Activated T-helper 2 cell treated with anti-CD3 and anti-CD28 coated beads, Interferon-gamma antibody, Interleukin-2, Interleukin-4, amounts not matched to agents 10 μg/mL and 5 μg/mL and 100 μg/mL, durations not matched to agents 14 hours and 24 hours and 36 hours (primary cell): Measurements from ENCODE around the gene ASAH2B. TPM values are rescaled to one million over a fixed set of nuclear protein-coding genes. Genes with fewer than 3 reads are reported as not detected.

Experiments
- DNase-seq: peaks from one replicate; pipeline ENCODE4 v3.0.0; 2021; ENCODE audit warnings: low spot score
- H3K27ac Mint-ChIP-seq: one replicate; pipeline ENCODE4 v1.8.0; 2021; ENCODE audit warnings: mixed read lengths
- H3K27me3 Mint-ChIP-seq: one replicate; pipeline ENCODE4 v1.8.0; 2021; ENCODE audit warnings: low read depth, mixed read lengths
- H3K36me3 Mint-ChIP-seq: one replicate; pipeline ENCODE4 v1.8.0; 2021; ENCODE audit warnings: low read depth, mixed read lengths
- H3K4me1 Mint-ChIP-seq: one replicate; pipeline ENCODE4 v1.8.0; 2021; ENCODE audit warnings: low read depth, mixed read lengths
- H3K4me3 Mint-ChIP-seq: one replicate; pipeline ENCODE4 v1.8.0; 2021; ENCODE audit warnings: low read depth, mild to moderate bottlenecking, moderate library complexity, mixed read lengths
- H3K9me3 Mint-ChIP-seq: one replicate; pipeline ENCODE4 v1.8.0; 2021; ENCODE audit warnings: mixed read lengths
- intact Hi-C: fragments of 100-400 bp; cut with micrococcal nuclease; formaldehyde crosslinking; loops from one replicate; pipeline ENCODE4 v1.15.1; 2023
- total RNA-seq: library from RNA; stranded (reverse); gene quantifications from 2 replicates; pipeline ENCODE4 v1.2.3, GENCODE V29; 2022

ASAH2B gene
- total RNA-seq, 1 donor from 2014 or later: 2.6 TPM

DNA sequence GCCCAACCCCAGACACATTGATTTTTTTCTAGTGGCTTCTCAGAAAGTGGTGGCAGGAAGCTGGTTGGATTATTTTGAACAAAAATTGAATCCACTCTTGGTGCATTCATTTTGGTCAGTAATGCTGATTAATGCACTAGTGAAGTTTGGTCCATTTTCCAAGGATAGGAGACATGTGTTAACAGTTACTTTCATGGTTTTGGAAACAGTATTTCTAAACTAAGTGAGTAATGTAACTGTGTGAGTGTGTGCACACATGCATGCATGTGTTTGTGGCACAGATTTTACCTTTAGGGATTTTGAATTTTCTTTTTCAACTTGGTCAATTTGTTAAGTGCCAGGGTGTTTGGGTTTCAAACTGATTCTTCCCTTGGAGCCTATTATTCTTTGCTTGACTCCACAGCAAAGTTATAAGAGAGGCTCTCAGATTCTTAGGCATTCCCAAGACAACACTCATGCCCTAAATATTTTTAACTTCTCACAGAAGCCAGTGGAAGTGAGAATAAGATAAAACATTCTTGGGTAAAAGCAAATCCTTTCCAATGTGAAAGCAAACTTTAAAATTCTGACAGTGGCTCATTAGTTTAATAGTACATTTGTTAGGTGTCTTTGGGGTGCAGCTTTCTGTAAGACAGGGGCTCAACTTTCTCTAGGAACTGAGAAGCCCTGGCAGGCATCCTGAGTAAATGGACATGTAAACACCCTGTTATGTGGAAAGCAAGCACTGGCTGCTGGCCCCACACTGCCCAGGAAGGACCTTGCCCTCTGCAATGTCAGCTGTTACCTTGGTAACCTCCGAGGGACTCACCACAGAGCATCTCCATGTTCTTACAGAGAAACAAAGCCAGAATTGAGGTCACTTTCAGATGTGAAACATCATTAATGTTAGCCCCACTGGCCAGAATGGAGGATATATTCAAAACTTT, 68.4 kb downstream of the ASAH2B start:
- Mint-ChIP-seq H3K4me1 (no peaks in the 10 kb centered on the region), H3K36me3 (no peaks in the 10 kb centered on the region), H3K27me3 (peaks cover 8% of the 10 kb centered on the region), H3K27ac (no peak overlapping the region), H3K9me3 (no peaks in the 10 kb centered on the region), H3K4me3 (no peak overlapping the region)
- no peak for DNase-seq
- intact Hi-C loops: no loop called here

Other genes with a start within 250 kb of the ASAH2B start
- 10.7 and 11.3 TPM in 2 replicates for gene SGMS1, start 116.0 kb upstream of the ASAH2B start, total RNA-seq
- not detected in 2 replicates for gene A1CF, start 145.7 kb downstream of the ASAH2B start, total RNA-seq